SK-N-MC (cell line): ENCODE results near the gene RPS6KB2.

Source experiments
- DNase-seq: peaks from one replicate; pipeline ENCODE4 v3.0.0-alpha.2; 2011; ENCODE audit warnings: low read depth, low spot score
- H3K27ac ChIP-seq: fragments of 200-600 bp; sonication (generic); 2 replicates; pipeline ENCODE4 v1.5.1; 2016; ENCODE audit warnings: mixed run types
- H3K36me3 ChIP-seq: fragments of 200-600 bp; sonication (generic); 2 replicates; pipeline ENCODE4 v1.6.1; 2017; ENCODE audit warnings: antibody characterized with exemption, low read length, mixed read lengths; ENCODE audit not compliant: insufficient read depth
- H3K4me3 ChIP-seq: fragments of 200-600 bp; sonication (generic); 2 replicates; pipeline ENCODE4 v1.5.1; 2016
- H3K9ac ChIP-seq: fragments of 200-600 bp; sonication (generic); 2 replicates; pipeline ENCODE4 v1.8.0; 2017; ENCODE audit warnings: mixed run types, mixed read lengths; ENCODE audit not compliant: insufficient read length
- H3K9me3 ChIP-seq: fragments of 200-600 bp; sonication (generic); 2 replicates; pipeline ENCODE4 v1.6.1; 2017; ENCODE audit warnings: low read depth, mild to moderate bottlenecking, antibody characterized with exemption, low read length, moderate library complexity, mixed read lengths
- EZH2 ChIP-seq: fragments of 200-600 bp; sonication (generic); IDR thresholded peaks from one replicate; pipeline ENCODE4 v1.6.1; 2017; ENCODE audit warnings: antibody characterized with exemption
- FOXP2 ChIP-seq: optimal IDR thresholded peaks from 2 replicates; pipeline ENCODE3; 2011; ENCODE audit warnings: mild to moderate bottlenecking, moderate library complexity; ENCODE audit not compliant: insufficient read depth; ENCODE audit errors: extremely low read length, control extremely low read depth
- POLR2AphosphoS5 ChIP-seq: IDR thresholded peaks from 2 replicates; pipeline ENCODE4 v1.6.1; 2012; ENCODE audit warnings: mild to moderate bottlenecking, low read depth, low read length, borderline replicate concordance

The RPS6KB2 gene

GRCh38 chr11:67433536-67434394 is 5.5 kb downstream of the RPS6KB2 start:
- TF ChIP-seq EZH2 (no peak), FOXP2 (no peak)
- no peak for DNase-seq
- no peak overlapping the region for H3K4me3 ChIP-seq
- H3K9me3 ChIP-seq = no peaks in the 10 kb centered on the region
- H3K9ac ChIP-seq = no peak overlapping the region
- H3K36me3 ChIP-seq = peaks cover 18% of the 10 kb centered on the region; the same call in 1 of the 2 replicates
- no peak overlapping the region for H3K27ac ChIP-seq

GRCh38 chr11:67434395-67434881 is 6.1 kb downstream of the RPS6KB2 start:
- H3K27ac ChIP-seq = no peak overlapping the region
- DNase-seq = no peak
- H3K36me3 ChIP-seq = peaks cover 18% of the 10 kb centered on the region; the same call in 1 of the 2 replicates
- no peak overlapping the region for H3K4me3 ChIP-seq
- H3K9me3 ChIP-seq = no peaks in the 10 kb centered on the region
- H3K9ac ChIP-seq = no peak overlapping the region
- TF ChIP-seq EZH2 = no peak

GRCh38 chr11:67435031-67435726 is 6.9 kb downstream of the RPS6KB2 start:
- Histone ChIP-seq H3K36me3 (peaks cover 18% of the 10 kb centered on the region; the same call in 1 of the 2 replicates), H3K4me3 (no peak overlapping the region), H3K9ac (no peak overlapping the region), H3K9me3 (no peaks in the 10 kb centered on the region), H3K27ac (no peak overlapping the region)
- DNase-seq = no peak
- TF ChIP-seq FOXP2 = no peak
- TF ChIP-seq POLR2AphosphoS5 = no peak
- no peak for TF ChIP-seq EZH2

- H3K9me3 ChIP-seq = no peaks in the 10 kb centered on the region
- no peak overlapping the region for H3K9ac ChIP-seq
- DNase-seq = no peak
- H3K4me3 ChIP-seq = no peak overlapping the region
- H3K36me3 ChIP-seq = peaks cover 18% of the 10 kb centered on the region; the same call in 1 of the 2 replicates
- H3K27ac ChIP-seq = no peak overlapping the region
- TF ChIP-seq POLR2AphosphoS5 (no peak), EZH2 (no peak), FOXP2 (no peak)
Observed at GRCh38 chr11:67435727-67436458, 7.6 kb downstream of the RPS6KB2 start.

- Histone ChIP-seq H3K4me3 (peak overlapping the region; percentile 37), H3K9me3 (no peaks in the 10 kb centered on the region), H3K9ac (no peak overlapping the region), H3K36me3 (peaks cover 14% of the 10 kb centered on the region; the same call in 1 of the 2 replicates), H3K27ac (peak overlapping the region; percentile 56; the same call in 1 of the 2 replicates)
- DNase-seq = no peak
- TF ChIP-seq EZH2 = no peak
- TF ChIP-seq POLR2AphosphoS5 = no peak
- TF ChIP-seq FOXP2 = no peak
Observed at GRCh38 chr11:67436459-67437081, 8.3 kb downstream of the RPS6KB2 start.

GRCh38 chr11:67437082-67437808 is 9.0 kb downstream of the RPS6KB2 start, which contains the start of gene PTPRCAP:
Gene PTPRCAP, minus strand, starts transcription at chr11:67437682. Its CDS starts 63 bp downstream, at chr11:67437619.
- no peaks in the 10 kb centered on the region for H3K9me3 ChIP-seq
- TF ChIP-seq POLR2AphosphoS5 (0 out of 2 replicates have a peak, but pooled peaks have one; percentile 19), EZH2 (no peak)
- DNase-seq = no peak
- peak within 1 kb of the TSS; percentile 57; the same call in 1 of the 2 replicates for H3K27ac ChIP-seq
- H3K4me3 ChIP-seq = peak within 1 kb of the TSS; percentile 45
- no peak within 1 kb of the TSS for H3K9ac ChIP-seq
- peaks cover 16% of the 10 kb centered on the region; the same call in 1 of the 2 replicates for H3K36me3 ChIP-seq

- peak overlapping the region; percentile 57; the same call in 1 of the 2 replicates for H3K27ac ChIP-seq
- peaks cover 11% of the 10 kb centered on the region; the same call in 1 of the 2 replicates for H3K36me3 ChIP-seq
- no peak for DNase-seq
- H3K4me3 ChIP-seq = no peak overlapping the region
- H3K9ac ChIP-seq = no peak overlapping the region
- TF ChIP-seq FOXP2 = no peak
- no peak for TF ChIP-seq POLR2AphosphoS5
- no peak for TF ChIP-seq EZH2
- H3K9me3 ChIP-seq = no peaks in the 10 kb centered on the region
Observed at GRCh38 chr11:67437809-67438157, 9.5 kb downstream of the RPS6KB2 start.
